Natural killer cell (primary cell): ENCODE measurements around the gene GLRX. TPM values are rescaled to one million over a fixed set of nuclear protein-coding genes. Genes with fewer than 3 reads are reported as not detected.

Experiments
- ATAC-seq, 3 donors: fragments of 150-1000 bp in 2 of 3; fragments of 200-7000 bp in 1 of 3; cut with Tn5 transposase; 1 replicate in 1 of 3; 2 replicates in 2 of 3; pipeline ENCODE4 v1.10.0; 2021; ENCODE audit warnings: mild to moderate bottlenecking in 2 of 3, moderate library complexity in 2 of 3
- DNase-seq, 2 donors: peaks; one replicate each; pipeline versions ENCODE4 v3.0.0 to v3.0.0-alpha.2; 2013 to 2021; ENCODE audit warnings: mixed read lengths in 1 of 2
- H3K27ac ChIP-seq: one replicate; pipeline ENCODE4 v1.5.1; 2013; ENCODE audit warnings: mild to moderate bottlenecking, low read length
- H3K27me3 ChIP-seq: one replicate; pipeline ENCODE4 v1.6.1; 2013; ENCODE audit warnings: low read length; ENCODE audit not compliant: control insufficient read depth, insufficient read depth
- H3K36me3 ChIP-seq: one replicate; pipeline ENCODE4 v1.6.1; 2013; ENCODE audit warnings: low read length; ENCODE audit not compliant: control insufficient read depth, insufficient read depth
- H3K4me1 ChIP-seq: one replicate; pipeline ENCODE4 v1.6.1; 2013; ENCODE audit warnings: low read length; ENCODE audit not compliant: control insufficient read depth, insufficient read depth
- H3K4me3 ChIP-seq: one replicate; pipeline ENCODE4 v1.5.1; 2013; ENCODE audit warnings: low read length
- H3K9me3 ChIP-seq: one replicate; pipeline ENCODE4 v1.6.1; 2013; ENCODE audit warnings: low read length; ENCODE audit not compliant: control insufficient read depth, insufficient read depth
- H3K27ac Mint-ChIP-seq, 2 donors: one replicate each; pipeline ENCODE4 v1.8.0; 2022; ENCODE audit warnings: mild to moderate bottlenecking in 2 of 2, mixed read lengths in 2 of 2, moderate library complexity in 1 of 2
- H3K27me3 Mint-ChIP-seq, 2 donors: one replicate each; pipeline ENCODE4 v1.8.0; 2022; ENCODE audit warnings: low read depth in 2 of 2, mixed read lengths in 2 of 2
- H3K36me3 Mint-ChIP-seq: one replicate; pipeline ENCODE4 v1.8.0; 2022; ENCODE audit warnings: mixed read lengths
- H3K4me1 Mint-ChIP-seq, 2 donors: one replicate each; pipeline ENCODE4 v1.8.0; 2022; ENCODE audit warnings: mixed read lengths in 2 of 2
- H3K4me3 Mint-ChIP-seq: one replicate; pipeline ENCODE4 v1.8.0; 2022; ENCODE audit warnings: mild to moderate bottlenecking, moderate library complexity, mixed read lengths
- H3K9me3 Mint-ChIP-seq, 2 donors: one replicate each; pipeline ENCODE4 v1.8.0; 2022; ENCODE audit warnings: mixed read lengths in 2 of 2
- CTCF ChIP-seq: fragments of 200-600 bp; IDR thresholded peaks from one replicate; pipeline ENCODE4 v1.8.0; 2022; ENCODE audit warnings: antibody characterized with exemption
- WGBS: methylation state at CpG from one replicate; pipeline ENCODE4 v1.1.7; 2013; ENCODE audit warnings: missing lambda C conversion rate; ENCODE audit not compliant: insufficient coverage; 5-methylcytosine and 5-hydroxymethylcytosine counted together
- intact Hi-C: fragments of 100-400 bp; cut with micrococcal nuclease; formaldehyde crosslinking; loops from one replicate; pipeline ENCODE4 v1.14.2; 2022
- total RNA-seq, 4 donors: library from RNA; stranded (reverse); fragments of 120-200 nt in 1 of 4; gene quantifications; one replicate each; pipeline versions ENCODE4 v1.2.3 to v1.2.4, GENCODE V29; 2013 to 2022

GLRX gene
- total RNA-seq, 3 donors from 2014 or later (not counting 1 experiment from before 2014, with no cell fraction given) = 59.2 to 102 (median 62.5) TPM

GRCh38 chr5:95846554-95847260 is 24.2 kb upstream of the GLRX start:
- intact Hi-C loops = loop anchor here (1.0 to 5.0 kb wide), 5 partner anchors 38 to 289 kb away; partner anchors contain the start of gene ARSK
- WGBS = 84% methylated on average over 5 of the region's 7 CpGs
- Histone ChIP-seq H3K27ac (no peak overlapping the region), H3K9me3 (no peaks in the 10 kb centered on the region), H3K4me1 (peaks cover 12% of the 10 kb centered on the region), H3K27me3 (no peaks in the 10 kb centered on the region), H3K4me3 (no peak overlapping the region), H3K36me3 (no peaks in the 10 kb centered on the region)
- peak; percentile 92 for TF ChIP-seq CTCF
- Mint-ChIP-seq H3K27me3 (peaks cover 0 to 2% of the 10 kb centered on the region in 2 donors), H3K4me1 (peaks cover 16 to 19% of the 10 kb centered on the region in 2 donors), H3K36me3 (no peaks in the 10 kb centered on the region), H3K4me3 (no peak overlapping the region), H3K9me3 (no peaks in the 10 kb centered on the region), H3K27ac (no peak overlapping the region)
- ATAC-seq = peak; percentile 85 to 87 (median 87)
- peak; percentile 60 to 87 for DNase-seq

GRCh38 chr5:95845391-95845790 is 22.9 kb upstream of the GLRX start:
- Mint-ChIP-seq H3K9me3 (no peaks in the 10 kb centered on the region), H3K4me1 (peaks cover 16 to 19% of the 10 kb centered on the region in 2 donors), H3K4me3 (no peak overlapping the region), H3K36me3 (no peaks in the 10 kb centered on the region), H3K27ac (peak overlapping the region; percentile 14 to 32), H3K27me3 (peaks cover 0 to 2% of the 10 kb centered on the region in 2 donors)
- no peak for DNase-seq
- H3K4me3 ChIP-seq = no peak overlapping the region
- peaks cover 16% of the 10 kb centered on the region for H3K4me1 ChIP-seq
- no peak for ATAC-seq
- H3K9me3 ChIP-seq = no peaks in the 10 kb centered on the region
- 100% methylated on average over 1 of the region's 3 CpGs for WGBS
- TF ChIP-seq CTCF = no peak
- H3K27me3 ChIP-seq = no peaks in the 10 kb centered on the region
- H3K36me3 ChIP-seq = no peaks in the 10 kb centered on the region
- no peak overlapping the region for H3K27ac ChIP-seq
- intact Hi-C loops = loop anchor here (5.0 kb wide), 2 partner anchors 203 to 288 kb away; partner anchors contain the start of gene ARSK

- WGBS = 67% methylated on average over 3 of the region's 3 CpGs
- no peak overlapping the region for H3K4me3 ChIP-seq
- H3K27me3 ChIP-seq = no peaks in the 10 kb centered on the region
- H3K27ac ChIP-seq = no peak overlapping the region
- Mint-ChIP-seq H3K27me3 (no peaks in the 10 kb centered on the region), H3K27ac (peak overlapping the region; percentile 79 to 86), H3K36me3 (no peaks in the 10 kb centered on the region), H3K9me3 (no peaks in the 10 kb centered on the region), H3K4me3 (no peak overlapping the region), H3K4me1 (peaks cover 17 to 19% of the 10 kb centered on the region in 2 donors)
- TF ChIP-seq CTCF = no peak
- no peaks in the 10 kb centered on the region for H3K9me3 ChIP-seq
- ATAC-seq = no peak
- peaks cover 20% of the 10 kb centered on the region for H3K4me1 ChIP-seq
- intact Hi-C loops = loop anchor here (1.0 kb wide), 1 partner anchor 62 kb away; no protein-coding TSS in a partner anchor
- DNase-seq = no peak
- no peaks in the 10 kb centered on the region for H3K36me3 ChIP-seq
These were observed 21.3 kb upstream of the GLRX start for GRCh38 chr5:95843733-95844223.
